Ramos (cell line): ENCODE results near the gene KCNJ12.
"Not testable (repeated sequence)": the region's sequence is repeated elsewhere in the genome, so short reads cannot be mapped to it uniquely, and the experiment has no call there.

Experiments
- in situ Hi-C: fragments of 300-500 bp; cut with MboI; formaldehyde crosslinking; loops from one replicate; pipeline ENCODE4 v1.14.3; 2022; ENCODE audit warnings: low sequenced_read_pairs; ENCODE audit not compliant: unreplicated experiment

KCNJ12 gene

GRCh38 chr17:21348926-21349261 is 27.3 kb upstream of the KCNJ12 start:
- in situ Hi-C loops, result not testable (repeated sequence)

- in situ Hi-C loops, result not testable (repeated sequence)
These were observed 26.7 kb upstream of the KCNJ12 start for GRCh38 chr17:21349358-21350050.

GRCh38 chr17:21350495-21350894 is 25.7 kb upstream of the KCNJ12 start:
- in situ Hi-C loops, result not testable (repeated sequence)

GRCh38 chr17:21351366-21352065 is 24.6 kb upstream of the KCNJ12 start:
- in situ Hi-C loops, result no loop called here

- in situ Hi-C loops, result no loop called here
These were observed 23.8 kb upstream of the KCNJ12 start for GRCh38 chr17:21352221-21352980.

GRCh38 chr17:21352981-21353265 is 23.2 kb upstream of the KCNJ12 start:
- in situ Hi-C loops, result no loop called here

- in situ Hi-C loops, result no loop called here
These were observed 22.7 kb upstream of the KCNJ12 start for GRCh38 chr17:21353326-21354010.

- in situ Hi-C loops, result no loop called here
These were observed 21.3 kb upstream of the KCNJ12 start for GRCh38 chr17:21354796-21355385.

GRCh38 chr17:21355586-21355985 is 20.6 kb upstream of the KCNJ12 start:
- in situ Hi-C loops, result no loop called here

GRCh38 chr17:21356537-21357127 is 19.5 kb upstream of the KCNJ12 start:
- in situ Hi-C loops, result no loop called here

GRCh38 chr17:21357281-21357680 is 18.9 kb upstream of the KCNJ12 start:
- in situ Hi-C loops, result no loop called here

GRCh38 chr17:21357696-21358656 is 18.2 kb upstream of the KCNJ12 start:
- in situ Hi-C loops, result no loop called here

- in situ Hi-C loops, result no loop called here
These were observed 17.3 kb upstream of the KCNJ12 start for GRCh38 chr17:21358682-21359482.

- in situ Hi-C loops, result no loop called here
These were observed 16.7 kb upstream of the KCNJ12 start for GRCh38 chr17:21359483-21359840.

GRCh38 chr17:21360048-21360447 is 16.1 kb upstream of the KCNJ12 start:
- in situ Hi-C loops, result no loop called here

- in situ Hi-C loops, result no loop called here
These were observed 14.9 kb upstream of the KCNJ12 start for GRCh38 chr17:21361020-21361809.

- in situ Hi-C loops, result no loop called here
These were observed 13.7 kb upstream of the KCNJ12 start for GRCh38 chr17:21362331-21362931.
